GM20000 (cell line): ENCODE data around the gene CPEB2.

ENCODE experiments used
- DNase-seq: peaks from one replicate; pipeline ENCODE4 v3.0.0; 2012; ENCODE audit warnings: low spot score
- TF ChIP-seq, protein P1 (sequence below): IDR thresholded peaks from 2 replicates; pipeline ENCODE4 v1.5.1; 2012; ENCODE audit warnings: mild to moderate bottlenecking, control low read depth; ENCODE audit errors: extremely low read depth, missing control alignments

CPEB2 gene

DNA sequence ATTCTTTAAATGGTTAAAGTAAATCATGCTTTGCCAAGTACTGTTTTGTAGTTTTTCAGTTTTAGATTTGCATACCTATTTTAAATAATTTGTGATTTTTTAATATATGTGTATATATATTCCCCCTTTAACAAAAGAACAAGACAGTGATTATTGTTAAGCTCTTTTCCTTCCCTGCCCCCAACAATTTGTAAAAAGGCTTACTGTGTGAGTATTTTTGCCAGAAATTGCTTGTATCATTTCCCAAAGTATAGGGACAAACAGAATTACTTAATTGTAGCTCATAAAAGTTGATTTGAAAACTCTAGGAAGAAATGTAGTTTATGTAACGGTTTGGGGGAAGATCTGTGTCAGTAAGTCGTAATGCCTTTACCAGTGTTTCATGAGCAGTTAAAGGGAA lies 19.0 kb downstream of the CPEB2 start:
- DNase-seq = no peak
- TF ChIP-seq, protein P1, sequence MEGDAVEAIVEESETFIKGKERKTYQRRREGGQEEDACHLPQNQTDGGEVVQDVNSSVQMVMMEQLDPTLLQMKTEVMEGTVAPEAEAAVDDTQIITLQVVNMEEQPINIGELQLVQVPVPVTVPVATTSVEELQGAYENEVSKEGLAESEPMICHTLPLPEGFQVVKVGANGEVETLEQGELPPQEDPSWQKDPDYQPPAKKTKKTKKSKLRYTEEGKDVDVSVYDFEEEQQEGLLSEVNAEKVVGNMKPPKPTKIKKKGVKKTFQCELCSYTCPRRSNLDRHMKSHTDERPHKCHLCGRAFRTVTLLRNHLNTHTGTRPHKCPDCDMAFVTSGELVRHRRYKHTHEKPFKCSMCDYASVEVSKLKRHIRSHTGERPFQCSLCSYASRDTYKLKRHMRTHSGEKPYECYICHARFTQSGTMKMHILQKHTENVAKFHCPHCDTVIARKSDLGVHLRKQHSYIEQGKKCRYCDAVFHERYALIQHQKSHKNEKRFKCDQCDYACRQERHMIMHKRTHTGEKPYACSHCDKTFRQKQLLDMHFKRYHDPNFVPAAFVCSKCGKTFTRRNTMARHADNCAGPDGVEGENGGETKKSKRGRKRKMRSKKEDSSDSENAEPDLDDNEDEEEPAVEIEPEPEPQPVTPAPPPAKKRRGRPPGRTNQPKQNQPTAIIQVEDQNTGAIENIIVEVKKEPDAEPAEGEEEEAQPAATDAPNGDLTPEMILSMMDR = no peak

GRCh38 chr4:15021946-15022345 lies 19.7 kb downstream of the CPEB2 start:
- DNase-seq = no peak
- TF ChIP-seq, protein P1 = no peak

GRCh38 chr4:15024386-15024785 lies 22.1 kb downstream of the CPEB2 start:
- TF ChIP-seq, protein P1 = no peak
- no peak for DNase-seq

DNA sequence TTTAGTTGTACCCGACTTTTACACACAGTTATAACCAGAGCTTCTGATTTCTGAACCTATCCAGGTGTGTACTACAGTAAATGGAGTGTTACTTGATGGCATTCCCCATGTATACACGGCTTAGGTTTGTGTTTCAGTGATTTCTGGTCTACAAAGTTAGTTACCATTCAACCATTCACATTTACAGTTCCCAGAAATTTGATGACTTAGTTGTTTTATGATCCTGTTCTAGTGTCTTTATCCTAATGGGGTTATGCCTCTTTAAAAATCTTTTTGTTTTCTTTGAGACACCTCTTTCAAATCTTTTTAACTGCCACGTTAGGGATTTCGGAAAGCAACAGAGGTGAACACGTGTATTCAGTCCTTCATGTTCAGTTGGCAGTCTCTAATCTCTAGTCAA lies 23.4 kb downstream of the CPEB2 start:
- DNase-seq = no peak
- TF ChIP-seq, protein P1 = no peak

- TF ChIP-seq, protein P1 = no peak
- DNase-seq = no peak
These were observed 25.7 kb downstream of the CPEB2 start for GRCh38 chr4:15027921-15028435.

DNA sequence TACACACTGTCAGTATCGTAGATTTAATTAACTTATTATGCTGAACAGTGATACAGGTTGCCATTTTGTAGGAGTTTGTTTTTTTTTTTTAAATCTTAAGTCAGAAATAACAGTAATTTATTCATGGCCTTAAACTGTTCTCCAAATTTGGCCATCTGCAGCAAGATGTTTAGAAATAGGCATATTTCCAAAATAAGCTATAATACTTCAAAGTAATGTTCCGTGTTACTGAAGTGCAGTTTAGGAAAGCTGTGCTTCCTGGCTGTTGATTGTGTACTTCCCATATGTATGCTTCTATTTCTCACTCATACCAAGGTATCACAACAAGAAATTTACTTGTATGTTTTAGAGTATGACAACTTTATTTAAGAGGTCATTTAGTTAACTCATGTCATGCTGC lies 28.9 kb downstream of the CPEB2 start:
- no peak for DNase-seq
- TF ChIP-seq, protein P1 = no peak

- TF ChIP-seq, protein P1 = no peak
- DNase-seq = no peak
These were observed 29.9 kb downstream of the CPEB2 start for GRCh38 chr4:15031993-15032675.
